Neuronal stem cell (in vitro differentiated cells): ENCODE data around the gene KIF16B.

Experiments used
- DNase-seq: peaks from one replicate; pipeline ENCODE4 v3.0.0-alpha.2; 2013; ENCODE audit warnings: low spot score
- H2AFZ ChIP-seq: one replicate; pipeline ENCODE4 v1.6.1; 2013; ENCODE audit warnings: mild to moderate bottlenecking, low read length, inconsistent platforms
- H2AK5ac ChIP-seq: 2 replicates; pipeline ENCODE4 v1.6.1; 2013; ENCODE audit warnings: low read depth, mild to moderate bottlenecking, inconsistent platforms, low read length, moderate library complexity, mixed read lengths
- H2BK120ac ChIP-seq: 2 replicates; pipeline ENCODE4 v1.6.1; 2013; ENCODE audit warnings: low read depth, mild to moderate bottlenecking, inconsistent platforms, low read length, moderate library complexity, mixed read lengths
- H2BK12ac ChIP-seq: one replicate; pipeline ENCODE4 v1.6.1; 2013; ENCODE audit warnings: low read length, inconsistent platforms
- H2BK15ac ChIP-seq: 2 replicates; pipeline ENCODE4 v1.6.1; 2013; ENCODE audit warnings: mild to moderate bottlenecking, low read length, inconsistent platforms, mixed read lengths
- H2BK5ac ChIP-seq: one replicate; pipeline ENCODE4 v1.6.1; 2013; ENCODE audit warnings: inconsistent platforms, mild to moderate bottlenecking, low read length, moderate library complexity
- H3K14ac ChIP-seq: one replicate; pipeline ENCODE4 v1.6.1; 2013; ENCODE audit warnings: low read length, inconsistent platforms
- H3K18ac ChIP-seq: 2 replicates; pipeline ENCODE4 v1.6.1; 2013; ENCODE audit warnings: low read length, inconsistent platforms
- H3K23ac ChIP-seq: 2 replicates; pipeline ENCODE4 v1.6.1; 2013; ENCODE audit warnings: low read depth, mild to moderate bottlenecking, mixed read lengths, low read length, inconsistent platforms; ENCODE audit not compliant: poor library complexity
- H3K27ac ChIP-seq: replicated peaks from 3 replicates; pipeline ENCODE4 v1.5.1; 2013; ENCODE audit warnings: low read length, inconsistent platforms
- H3K27me3 ChIP-seq, 3 experiments: 2 replicates each; pipeline ENCODE4 v1.6.1; 2013; ENCODE audit warnings: low read length in 3 of 3, mild to moderate bottlenecking in 2 of 3, inconsistent platforms in 1 of 3, low read depth in 1 of 3, mixed read lengths in 1 of 3, moderate library complexity in 1 of 3; ENCODE audit not compliant: control insufficient read depth in 3 of 3, insufficient read depth in 3 of 3
- H3K36me3 ChIP-seq, 2 donors: replicated peaks in 1 of 2; 2 replicates each; pipeline ENCODE4 v1.6.1; 2013; ENCODE audit warnings: low read length in 2 of 2; ENCODE audit not compliant: control insufficient read depth in 2 of 2, insufficient read depth in 2 of 2
- H3K4ac ChIP-seq: 2 replicates; pipeline ENCODE4 v1.6.1; 2013; ENCODE audit warnings: inconsistent platforms, mild to moderate bottlenecking, low read length, moderate library complexity
- H3K4me1 ChIP-seq, 2 donors: 1 replicate in 1 of 2; 2 replicates in 1 of 2; pipeline ENCODE4 v1.6.1; 2013; ENCODE audit warnings: low read length in 2 of 2, low read depth in 1 of 2; ENCODE audit not compliant: control insufficient read depth in 2 of 2, insufficient read depth in 1 of 2
- H3K4me2 ChIP-seq: one replicate; pipeline ENCODE4 v1.6.1; 2013; ENCODE audit warnings: mild to moderate bottlenecking, low read length, inconsistent platforms; ENCODE audit not compliant: insufficient read depth, poor library complexity, severe bottlenecking
- H3K4me3 ChIP-seq, 2 donors: 2 replicates each; pipeline ENCODE4 v1.5.1; 2013; ENCODE audit warnings: low read length in 2 of 2, mild to moderate bottlenecking in 2 of 2, inconsistent platforms in 1 of 2, moderate library complexity in 1 of 2
- H3K79me1 ChIP-seq: one replicate; pipeline ENCODE4 v1.6.1; 2013; ENCODE audit warnings: low read depth, mild to moderate bottlenecking, inconsistent platforms, low read length, moderate library complexity
- H3K9ac ChIP-seq: one replicate; pipeline ENCODE4 v1.6.1; 2013; ENCODE audit warnings: mild to moderate bottlenecking, low read depth, low read length, inconsistent platforms; ENCODE audit not compliant: poor library complexity
- H3K9me3 ChIP-seq, 2 donors: replicated peaks in 1 of 2; 2 replicates each; pipeline versions ENCODE3 to v1.6.1; 2013; ENCODE audit warnings: low read length in 2 of 2, mild to moderate bottlenecking in 2 of 2, inconsistent platforms in 1 of 2, low read depth in 1 of 2, mixed read lengths in 1 of 2, moderate library complexity in 1 of 2; ENCODE audit not compliant: control insufficient read depth in 2 of 2, insufficient read depth in 1 of 2
- H4K8ac ChIP-seq: one replicate; pipeline ENCODE4 v1.6.1; 2013; ENCODE audit warnings: low read depth, mild to moderate bottlenecking, inconsistent platforms, low read length, moderate library complexity
- H4K91ac ChIP-seq: one replicate; pipeline ENCODE4 v1.6.1; 2013; ENCODE audit warnings: low read length, low read depth, mild to moderate bottlenecking, inconsistent platforms; ENCODE audit not compliant: poor library complexity
- WGBS, 2 donors: extraction: QIAGEN DNeasy Blood & Tissue Kit; methylation state at CpG; one replicate each; pipeline ENCODE4 v1.1.7; 2013; ENCODE audit warnings: missing lambda C conversion rate in 2 of 2, mixed read lengths in 1 of 2; ENCODE audit not compliant: insufficient read length in 2 of 2, insufficient replicate concordance in 1 of 2; ENCODE audit errors: extremely low coverage in 2 of 2; 5-methylcytosine and 5-hydroxymethylcytosine counted together

The KIF16B gene

GRCh38 chr20:16236589-16237241 lies 336.5 kb downstream of the KIF16B start:
- Histone ChIP-seq H3K14ac (no peak overlapping the region), H2AK5ac (no peak overlapping the region), H3K9ac (no peak overlapping the region), H3K9me3 (peaks cover 19 to 24% of the 10 kb centered on the region in 2 donors), H2BK12ac (no peak overlapping the region), H3K18ac (no peak overlapping the region), H3K27me3 (no peaks in the 10 kb centered on the region), H2BK5ac (no peak overlapping the region), H3K4ac (no peak overlapping the region), H2AFZ (no peak overlapping the region), H3K4me3 (no peak overlapping the region), H3K79me1 (no peaks in the 10 kb centered on the region), H3K27ac (peak overlapping the region; percentile 79), H3K4me1 (peaks cover 3 to 17% of the 10 kb centered on the region in 2 donors), H3K4me2 (no peak overlapping the region), H3K36me3 (no peaks in the 10 kb centered on the region), H2BK120ac (no peak overlapping the region), H4K91ac (no peak overlapping the region), H4K8ac (no peak overlapping the region), H2BK15ac (no peak overlapping the region), H3K23ac (no peak overlapping the region)
- DNase-seq, result peak; percentile 33
- WGBS, 2 donors, result no CpG with 5 or more reads among the region's 9 CpGs

- H2BK120ac ChIP-seq, result no peak overlapping the region
- no peak for DNase-seq
- no peak overlapping the region for H3K4me2 ChIP-seq
- H3K18ac ChIP-seq, result no peak overlapping the region
- H3K4ac ChIP-seq, result no peak overlapping the region
- H4K91ac ChIP-seq, result no peak overlapping the region
- no peaks in the 10 kb centered on the region for H3K27me3 ChIP-seq
- no peaks in the 10 kb centered on the region for H3K36me3 ChIP-seq
- H3K9me3 ChIP-seq, result peaks cover 0 to 2% of the 10 kb centered on the region in 2 donors
- H3K9ac ChIP-seq, result no peak overlapping the region
- no peak overlapping the region for H3K27ac ChIP-seq
- H2AFZ ChIP-seq, result no peak overlapping the region
- no peak overlapping the region for H3K23ac ChIP-seq
- no peak overlapping the region for H2BK12ac ChIP-seq
- H2BK15ac ChIP-seq, result no peak overlapping the region
- no peak overlapping the region for H4K8ac ChIP-seq
- H2BK5ac ChIP-seq, result no peak overlapping the region
- no peak overlapping the region for H3K14ac ChIP-seq
- H3K79me1 ChIP-seq, result no peaks in the 10 kb centered on the region
- no peak overlapping the region for H3K4me3 ChIP-seq
- no peak overlapping the region for H2AK5ac ChIP-seq
- peaks cover 3 to 5% of the 10 kb centered on the region in 2 donors for H3K4me1 ChIP-seq
These were observed 342.8 kb downstream of the KIF16B start for GRCh38 chr20:16230402-16230801.

GRCh38 chr20:16229813-16230212 lies 343.4 kb downstream of the KIF16B start:
- no peak overlapping the region for H4K91ac ChIP-seq
- no peak overlapping the region for H3K4ac ChIP-seq
- no peak overlapping the region for H2BK5ac ChIP-seq
- no peak overlapping the region for H2AFZ ChIP-seq
- peaks cover 0 to under 1% of the 10 kb centered on the region in 2 donors for H3K4me1 ChIP-seq
- H3K79me1 ChIP-seq, result no peaks in the 10 kb centered on the region
- H3K27me3 ChIP-seq, result no peaks in the 10 kb centered on the region
- H3K23ac ChIP-seq, result no peak overlapping the region
- no CpG with 5 or more reads among the region's 1 CpG for WGBS, 2 donors
- no peak overlapping the region for H2BK120ac ChIP-seq
- no peak overlapping the region for H3K27ac ChIP-seq
- H3K14ac ChIP-seq, result no peak overlapping the region
- no peak overlapping the region for H2AK5ac ChIP-seq
- H2BK12ac ChIP-seq, result no peak overlapping the region
- H3K18ac ChIP-seq, result no peak overlapping the region
- no peak overlapping the region for H3K4me2 ChIP-seq
- no peak for DNase-seq
- H4K8ac ChIP-seq, result no peak overlapping the region
- no peak overlapping the region for H2BK15ac ChIP-seq
- H3K4me3 ChIP-seq, result no peak overlapping the region
- no peaks in the 10 kb centered on the region for H3K36me3 ChIP-seq
- peaks cover 0 to 2% of the 10 kb centered on the region in 2 donors for H3K9me3 ChIP-seq
- H3K9ac ChIP-seq, result no peak overlapping the region

GRCh38 chr20:16228722-16229121 lies 344.5 kb downstream of the KIF16B start:
- Histone ChIP-seq H3K4me1 (no peaks in the 10 kb centered on the region), H3K27ac (no peak overlapping the region), H3K14ac (no peak overlapping the region), H3K4me3 (no peak overlapping the region), H2AK5ac (no peak overlapping the region), H3K27me3 (no peaks in the 10 kb centered on the region), H3K23ac (no peak overlapping the region), H3K9ac (no peak overlapping the region), H2BK15ac (no peak overlapping the region), H3K36me3 (no peaks in the 10 kb centered on the region), H4K8ac (no peak overlapping the region), H2BK5ac (no peak overlapping the region), H2BK12ac (no peak overlapping the region), H3K4me2 (no peak overlapping the region), H3K18ac (no peak overlapping the region), H3K9me3 (peaks cover 0 to 2% of the 10 kb centered on the region in 2 donors), H2AFZ (no peak overlapping the region), H4K91ac (no peak overlapping the region), H3K79me1 (no peaks in the 10 kb centered on the region), H3K4ac (no peak overlapping the region), H2BK120ac (no peak overlapping the region)
- no CpG with 5 or more reads among the region's 4 CpGs for WGBS, 2 donors
- no peak for DNase-seq
